ENCODE results near the gene KLK7.
"Not testable (repeated sequence)": the region's sequence is repeated elsewhere in the genome, so short reads cannot be mapped to it uniquely, and the experiment has no call there.

The KLK7 gene

GRCh38 chr19:50974702-50975556 is 8.8 kb downstream of the KLK7 start:
- H3K9ac ChIP-seq (ENCODE audit: low read length), result no peak overlapping the region
- no peak overlapping the region for H3K4me2 ChIP-seq (ENCODE audit: low read depth, low read length, poor library complexity, severe bottlenecking)
- H3K9me2 ChIP-seq (replicated peaks; ENCODE audit: insufficient read depth, low read length), result no peaks in the 10 kb centered on the region

DNA sequence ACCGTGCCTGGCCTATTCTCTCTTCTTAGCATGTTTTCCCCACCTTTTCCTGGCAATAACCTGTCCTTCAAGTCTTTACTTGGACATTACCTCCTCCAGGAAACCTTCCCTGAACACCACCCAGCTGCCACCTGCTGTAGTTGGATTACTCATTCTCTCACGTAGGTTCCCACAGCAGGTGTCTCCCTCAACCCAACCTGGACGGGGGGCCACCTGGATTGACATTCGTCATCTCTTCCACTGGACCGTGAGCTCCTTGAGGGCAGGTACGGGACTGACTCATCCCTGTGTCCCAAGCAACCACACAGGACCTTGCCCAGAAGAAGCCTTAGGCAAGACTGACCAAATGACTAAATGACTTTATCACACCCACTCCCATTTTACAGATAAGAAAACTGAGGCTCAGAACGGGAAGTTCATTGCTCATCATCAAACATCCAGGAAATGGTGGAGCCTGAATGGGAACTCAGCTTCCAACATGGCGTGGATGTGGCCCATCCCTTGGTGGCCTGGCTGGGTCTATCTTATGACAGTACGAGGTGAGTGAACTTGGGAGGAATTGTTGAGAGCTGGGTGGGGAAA is 10.8 kb downstream of the KLK7 start:
- Histone ChIP-seq H3K27ac (ENCODE audit: low read depth, low read length) (no peak overlapping the region), H3K4me3 (ENCODE audit: insufficient read depth, low read length, poor library complexity, severe bottlenecking) (no peak overlapping the region), H3K4me2 (ENCODE audit: low read depth, low read length, poor library complexity, severe bottlenecking) (no peak overlapping the region), H3F3A (ENCODE audit: insufficient read depth) (no peaks in the 10 kb centered on the region), H3K9ac (ENCODE audit: low read length) (no peak overlapping the region), H4K20me1 (ENCODE audit: low read depth, low read length) (no peaks in the 10 kb centered on the region), H3K79me2 (ENCODE audit: insufficient read depth, low read length) (no peaks in the 10 kb centered on the region), H3K27me3 (ENCODE audit: low read length) (no peaks in the 10 kb centered on the region), H3K9me2 (replicated peaks; ENCODE audit: insufficient read depth, low read length) (no peaks in the 10 kb centered on the region), H3K36me3 (ENCODE audit: low read length) (no peaks in the 10 kb centered on the region), H2AFZ (ENCODE audit: low read depth, low read length, severe bottlenecking) (no peak overlapping the region), H3K9me3 (ENCODE audit: insufficient read depth, low read length) (no peaks in the 10 kb centered on the region)
- TF ChIP-seq, protein P1, sequence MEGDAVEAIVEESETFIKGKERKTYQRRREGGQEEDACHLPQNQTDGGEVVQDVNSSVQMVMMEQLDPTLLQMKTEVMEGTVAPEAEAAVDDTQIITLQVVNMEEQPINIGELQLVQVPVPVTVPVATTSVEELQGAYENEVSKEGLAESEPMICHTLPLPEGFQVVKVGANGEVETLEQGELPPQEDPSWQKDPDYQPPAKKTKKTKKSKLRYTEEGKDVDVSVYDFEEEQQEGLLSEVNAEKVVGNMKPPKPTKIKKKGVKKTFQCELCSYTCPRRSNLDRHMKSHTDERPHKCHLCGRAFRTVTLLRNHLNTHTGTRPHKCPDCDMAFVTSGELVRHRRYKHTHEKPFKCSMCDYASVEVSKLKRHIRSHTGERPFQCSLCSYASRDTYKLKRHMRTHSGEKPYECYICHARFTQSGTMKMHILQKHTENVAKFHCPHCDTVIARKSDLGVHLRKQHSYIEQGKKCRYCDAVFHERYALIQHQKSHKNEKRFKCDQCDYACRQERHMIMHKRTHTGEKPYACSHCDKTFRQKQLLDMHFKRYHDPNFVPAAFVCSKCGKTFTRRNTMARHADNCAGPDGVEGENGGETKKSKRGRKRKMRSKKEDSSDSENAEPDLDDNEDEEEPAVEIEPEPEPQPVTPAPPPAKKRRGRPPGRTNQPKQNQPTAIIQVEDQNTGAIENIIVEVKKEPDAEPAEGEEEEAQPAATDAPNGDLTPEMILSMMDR (IDR thresholded peaks at IDR 0.05; ENCODE audit: insufficient read depth, low read length, poor library complexity, severe bottlenecking), result no peak
- TF ChIP-seq EZH2phosphoT487 (conservative IDR thresholded peaks at IDR 0.05; ENCODE audit: low read length), result no peak

More at GRCh38 chr19:50974702-50975556, 8.8 kb downstream of the KLK7 start:
- H3K9me3 ChIP-seq (ENCODE audit: insufficient read depth, low read length), result no peaks in the 10 kb centered on the region
- no peaks in the 10 kb centered on the region for H4K20me1 ChIP-seq (ENCODE audit: low read depth, low read length)
- H3F3A ChIP-seq (ENCODE audit: insufficient read depth), result no peaks in the 10 kb centered on the region
- H3K27ac ChIP-seq (ENCODE audit: low read depth, low read length), result no peak overlapping the region
- H3K27me3 ChIP-seq (ENCODE audit: low read length), result no peaks in the 10 kb centered on the region
- no peak overlapping the region for H3K4me3 ChIP-seq (ENCODE audit: insufficient read depth, low read length, poor library complexity, severe bottlenecking)
- no peak for TF ChIP-seq EZH2phosphoT487 (conservative IDR thresholded peaks at IDR 0.05; ENCODE audit: low read length)
- TF ChIP-seq, protein P1 (IDR thresholded peaks at IDR 0.05; ENCODE audit: insufficient read depth, low read length, poor library complexity, severe bottlenecking), result no peak
- H3K36me3 ChIP-seq (ENCODE audit: low read length), result no peaks in the 10 kb centered on the region
- H3K79me2 ChIP-seq (ENCODE audit: insufficient read depth, low read length), result no peaks in the 10 kb centered on the region
- H2AFZ ChIP-seq (ENCODE audit: low read depth, low read length, severe bottlenecking), result no peak overlapping the region

DNA sequence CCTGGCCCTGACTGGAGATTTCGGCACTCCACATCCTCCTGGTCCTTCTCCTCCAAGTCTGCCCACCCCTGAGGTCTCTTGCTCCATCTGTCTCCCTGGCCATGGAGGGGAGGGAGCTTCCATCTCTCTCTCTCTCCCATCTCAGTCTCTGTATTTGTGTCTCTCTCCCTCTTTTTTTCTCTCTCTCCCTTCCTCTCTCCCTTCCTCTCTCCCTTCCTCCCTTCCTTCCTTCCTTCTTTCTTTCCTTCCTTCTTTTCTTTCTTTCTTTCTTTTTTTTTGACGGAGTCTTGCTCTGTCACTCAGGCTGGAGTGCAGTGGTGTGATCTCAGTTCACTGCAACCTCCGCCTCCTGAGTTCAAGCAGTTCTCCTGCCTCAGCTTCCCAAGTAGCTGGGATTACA is 13.9 kb downstream of the KLK7 start:
- H3K9me2 ChIP-seq (replicated peaks; ENCODE audit: insufficient read depth, low read length); H3K79me2 ChIP-seq (ENCODE audit: insufficient read depth, low read length); H3F3A ChIP-seq (ENCODE audit: insufficient read depth); H2AFZ ChIP-seq (ENCODE audit: low read depth, low read length, severe bottlenecking); H3K27ac ChIP-seq (ENCODE audit: low read depth, low read length); H3K9ac ChIP-seq (ENCODE audit: low read length); H3K4me2 ChIP-seq (ENCODE audit: low read depth, low read length, poor library complexity, severe bottlenecking); H3K4me3 ChIP-seq (ENCODE audit: insufficient read depth, low read length, poor library complexity, severe bottlenecking); H3K36me3 ChIP-seq (ENCODE audit: low read length); H3K27me3 ChIP-seq (ENCODE audit: low read length); H3K9me3 ChIP-seq (ENCODE audit: insufficient read depth, low read length); H4K20me1 ChIP-seq (ENCODE audit: low read depth, low read length): not testable (repeated sequence)

DNA sequence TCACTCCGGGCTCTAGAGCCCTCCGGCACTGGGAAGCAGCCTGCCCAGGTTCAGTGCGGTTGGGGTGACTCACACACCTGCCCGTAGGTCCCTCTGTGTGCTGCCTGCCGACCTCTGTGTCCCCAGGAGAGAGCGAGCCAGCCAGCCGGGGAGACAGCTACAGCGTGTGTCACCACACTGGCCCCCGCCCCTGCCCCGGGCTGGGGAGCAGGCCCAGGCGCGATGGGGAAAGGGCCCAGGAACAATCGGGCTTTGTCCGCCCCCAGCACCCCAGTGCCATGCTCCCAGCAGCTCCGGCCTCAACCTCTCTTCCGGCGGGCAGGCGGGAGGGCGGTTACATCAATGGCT is 14.3 kb downstream of the KLK7 start, which contains the start of gene KLK6:
KLK6 (minus strand) TSS at position 179 of the 348 bp plus-strand sequence. CDS start 1,487 bp downstream, outside the sequence.
- no peaks in the 10 kb centered on the region for H3K9me3 ChIP-seq (ENCODE audit: insufficient read depth, low read length)
- no peaks in the 10 kb centered on the region for H4K20me1 ChIP-seq (ENCODE audit: low read depth, low read length)
- TF ChIP-seq, protein P1 (IDR thresholded peaks at IDR 0.05; ENCODE audit: insufficient read depth, low read length, poor library complexity, severe bottlenecking), result no peak
- TF ChIP-seq EZH2phosphoT487 (conservative IDR thresholded peaks at IDR 0.05; ENCODE audit: low read length), result no peak
- no peak within 1 kb of the TSS for H3K4me2 ChIP-seq (ENCODE audit: low read depth, low read length, poor library complexity, severe bottlenecking)
- no peaks in the 10 kb centered on the region for H3K9me2 ChIP-seq (replicated peaks; ENCODE audit: insufficient read depth, low read length)
- no peaks in the 10 kb centered on the region for H3F3A ChIP-seq (ENCODE audit: insufficient read depth)
- no peaks in the 10 kb centered on the region for H3K27me3 ChIP-seq (ENCODE audit: low read length)
- H3K79me2 ChIP-seq (ENCODE audit: insufficient read depth, low read length), result no peaks in the 10 kb centered on the region
- no peaks in the 10 kb centered on the region for H3K36me3 ChIP-seq (ENCODE audit: low read length)
- H2AFZ ChIP-seq (ENCODE audit: low read depth, low read length, severe bottlenecking), result no peak within 1 kb of the TSS
- no peak within 1 kb of the TSS for H3K27ac ChIP-seq (ENCODE audit: low read depth, low read length)
- H3K9ac ChIP-seq (ENCODE audit: low read length), result no peak within 1 kb of the TSS
- no peak within 1 kb of the TSS for H3K4me3 ChIP-seq (ENCODE audit: insufficient read depth, low read length, poor library complexity, severe bottlenecking)

All from SU-DHL-6 (cell line).